GM19099 (cell line): ENCODE measurements around the gene PLA2G6.

ENCODE experiments used
- POLR2A ChIP-seq: IDR thresholded peaks from 3 replicates; pipeline ENCODE4 v1.6.1; 2011; ENCODE audit warnings: low read depth; ENCODE audit not compliant: insufficient read length; ENCODE audit errors: extremely low read depth

The PLA2G6 gene, protein sequence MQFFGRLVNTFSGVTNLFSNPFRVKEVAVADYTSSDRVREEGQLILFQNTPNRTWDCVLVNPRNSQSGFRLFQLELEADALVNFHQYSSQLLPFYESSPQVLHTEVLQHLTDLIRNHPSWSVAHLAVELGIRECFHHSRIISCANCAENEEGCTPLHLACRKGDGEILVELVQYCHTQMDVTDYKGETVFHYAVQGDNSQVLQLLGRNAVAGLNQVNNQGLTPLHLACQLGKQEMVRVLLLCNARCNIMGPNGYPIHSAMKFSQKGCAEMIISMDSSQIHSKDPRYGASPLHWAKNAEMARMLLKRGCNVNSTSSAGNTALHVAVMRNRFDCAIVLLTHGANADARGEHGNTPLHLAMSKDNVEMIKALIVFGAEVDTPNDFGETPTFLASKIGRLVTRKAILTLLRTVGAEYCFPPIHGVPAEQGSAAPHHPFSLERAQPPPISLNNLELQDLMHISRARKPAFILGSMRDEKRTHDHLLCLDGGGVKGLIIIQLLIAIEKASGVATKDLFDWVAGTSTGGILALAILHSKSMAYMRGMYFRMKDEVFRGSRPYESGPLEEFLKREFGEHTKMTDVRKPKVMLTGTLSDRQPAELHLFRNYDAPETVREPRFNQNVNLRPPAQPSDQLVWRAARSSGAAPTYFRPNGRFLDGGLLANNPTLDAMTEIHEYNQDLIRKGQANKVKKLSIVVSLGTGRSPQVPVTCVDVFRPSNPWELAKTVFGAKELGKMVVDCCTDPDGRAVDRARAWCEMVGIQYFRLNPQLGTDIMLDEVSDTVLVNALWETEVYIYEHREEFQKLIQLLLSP

GRCh38 chr22:38181453-38182200 lies at the start of gene PLA2G6:
Gene PLA2G6, minus strand, starts transcription at chr22:38181830. Its CDS starts 12,404 bp downstream, at chr22:38169426.
- no peak for TF ChIP-seq POLR2A

DNA sequence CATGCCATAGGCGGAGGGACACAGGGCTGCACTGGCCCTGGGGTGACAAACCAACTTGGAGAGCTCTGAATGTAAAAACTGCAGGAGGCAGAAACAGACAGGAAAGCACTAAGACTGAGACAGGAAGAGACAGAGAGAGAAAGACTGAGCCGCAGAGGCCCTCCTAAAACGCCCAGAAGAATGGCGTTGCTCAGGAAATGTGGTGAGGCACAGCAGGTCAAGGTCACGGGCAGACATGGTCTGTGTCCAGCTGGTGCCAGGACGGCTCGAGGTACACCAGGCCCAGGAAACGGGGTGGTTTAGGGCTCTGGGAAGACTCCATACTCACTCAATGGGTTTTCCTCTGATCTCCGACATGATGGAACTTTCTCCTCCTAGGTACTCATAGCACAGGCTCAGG lies 49.3 kb upstream of the PLA2G6 start:
- no peak for TF ChIP-seq POLR2A

- no peak for TF ChIP-seq POLR2A
These were observed 48.6 kb upstream of the PLA2G6 start for GRCh38 chr22:38230108-38230825.

DNA sequence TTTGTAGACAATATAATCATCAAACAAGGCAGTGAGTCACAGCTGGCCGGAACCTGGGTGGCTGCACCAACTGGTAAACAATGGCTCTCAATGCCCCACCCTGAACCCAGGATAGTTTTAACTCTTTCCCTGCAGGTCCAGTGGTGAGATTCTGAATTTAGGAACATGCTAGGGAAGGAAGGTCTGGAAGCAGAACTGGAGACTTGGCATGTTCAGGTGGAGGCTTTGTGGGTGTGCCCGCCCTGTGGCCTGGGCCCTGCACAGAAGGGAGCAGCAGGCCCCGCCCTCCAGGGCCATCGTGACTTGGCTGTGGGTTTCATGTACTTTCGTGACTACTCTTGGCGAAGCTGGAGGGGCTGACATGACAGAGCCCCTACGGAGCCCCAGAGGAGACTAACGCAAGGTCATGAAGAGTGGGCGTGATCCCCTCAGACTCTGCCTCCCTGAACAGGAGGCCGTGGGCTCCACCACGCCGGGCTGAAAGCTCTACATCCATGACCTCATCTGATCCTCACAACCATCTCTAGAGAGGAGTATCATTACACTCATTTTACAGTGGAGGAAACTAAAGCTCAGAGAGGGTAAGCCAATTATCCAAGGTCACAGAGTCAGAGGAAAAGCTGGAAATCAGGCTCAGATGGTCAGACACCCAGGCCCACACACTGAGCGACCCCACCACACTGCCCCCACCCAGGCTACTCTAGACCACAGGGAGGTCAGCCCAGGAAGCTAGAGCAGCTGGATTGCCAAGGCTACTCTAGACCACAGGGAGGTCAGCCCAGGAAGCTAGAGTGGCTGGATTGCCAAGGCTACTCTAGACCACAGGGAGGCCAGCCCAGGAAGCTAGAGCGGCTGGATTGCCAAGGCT lies 47.5 kb upstream of the PLA2G6 start:
- TF ChIP-seq POLR2A, result no peak

GRCh38 chr22:38228326-38228872 lies 46.8 kb upstream of the PLA2G6 start:
- TF ChIP-seq POLR2A, result no peak

- TF ChIP-seq POLR2A, result no peak
These were observed 45.4 kb upstream of the PLA2G6 start for GRCh38 chr22:38226853-38227649.

GRCh38 chr22:38223289-38223960 lies 41.8 kb upstream of the PLA2G6 start:
- no peak for TF ChIP-seq POLR2A

DNA sequence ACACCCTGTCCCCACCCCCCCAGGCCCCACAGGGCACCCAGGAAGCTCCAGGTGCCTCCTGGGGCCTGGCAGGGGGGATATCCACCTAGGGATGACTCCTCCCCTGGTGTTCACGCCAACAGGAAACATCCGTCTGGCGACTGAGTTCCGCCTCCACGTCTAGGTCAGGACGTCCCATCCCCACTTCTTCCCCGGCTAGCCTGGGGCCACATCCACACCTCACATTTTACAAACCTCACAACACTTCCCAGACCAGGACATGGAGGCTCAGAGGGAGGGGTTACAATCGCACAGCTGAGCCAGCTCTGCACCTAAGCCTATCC lies 41.1 kb upstream of the PLA2G6 start:
- TF ChIP-seq POLR2A, result no peak

DNA sequence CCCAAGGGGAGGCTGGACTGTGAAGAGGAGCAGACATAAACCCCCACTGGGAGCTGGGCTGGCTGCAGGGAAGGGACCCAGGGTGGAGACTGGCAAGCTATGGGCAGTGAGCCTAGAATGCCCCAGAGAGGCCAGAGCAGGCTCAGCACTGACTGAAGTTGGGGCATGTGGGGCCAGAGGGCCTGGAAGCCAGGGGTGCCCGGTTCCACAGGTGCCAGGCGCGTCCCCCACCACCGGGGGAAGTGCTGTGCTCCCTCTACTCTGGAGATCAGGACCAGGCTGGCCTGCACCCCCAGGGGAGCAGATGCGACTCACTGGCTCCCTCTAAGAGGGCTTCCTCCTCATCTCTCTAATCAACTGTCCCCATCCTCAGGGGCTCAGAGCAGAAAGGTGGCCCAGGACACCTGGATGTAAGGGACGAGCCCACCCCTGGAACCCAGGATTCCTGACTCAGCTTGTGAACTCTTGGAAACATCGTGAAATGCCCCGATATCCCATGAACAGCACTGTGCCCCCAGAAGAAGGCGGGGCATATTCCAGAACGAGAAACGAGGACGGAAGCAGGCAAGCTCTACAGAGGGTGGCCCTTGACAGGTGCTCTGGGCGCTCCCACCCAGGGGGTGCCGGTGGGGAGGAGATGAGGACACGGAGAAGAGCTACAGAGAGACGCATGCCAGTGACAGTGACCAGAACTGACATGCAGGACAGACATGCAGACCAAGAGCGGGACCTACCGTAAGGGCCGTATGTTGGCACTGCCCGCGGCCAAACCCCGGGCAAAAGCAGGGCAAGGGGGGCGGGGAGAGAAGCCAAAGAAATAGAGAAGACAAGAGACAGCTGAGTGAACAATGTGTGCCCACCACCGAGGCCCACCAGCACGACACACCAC lies 40.5 kb upstream of the PLA2G6 start:
- TF ChIP-seq POLR2A, result no peak

DNA sequence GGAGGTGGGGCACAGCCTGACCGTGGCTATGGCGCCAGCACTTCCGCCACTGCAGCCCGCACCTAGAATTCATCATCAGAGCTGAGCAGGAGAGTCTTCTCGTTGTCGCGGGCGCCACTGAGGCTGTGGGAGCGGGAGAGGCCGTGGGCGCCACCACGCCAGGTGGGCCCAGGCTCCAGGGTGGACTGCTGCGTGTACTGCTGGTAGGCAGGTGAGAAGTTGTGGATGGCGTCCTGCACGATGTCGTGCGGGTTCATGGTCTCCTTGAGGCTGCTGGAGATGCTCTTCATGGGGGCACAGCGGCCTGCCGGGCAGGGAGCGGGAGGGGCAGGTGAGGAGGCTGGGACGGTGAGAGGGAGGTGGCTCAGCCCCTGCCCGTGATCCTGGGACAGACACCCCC lies 39.8 kb upstream of the PLA2G6 start:
- TF ChIP-seq POLR2A, result no peak

- TF ChIP-seq POLR2A, result no peak
These were observed 39.2 kb upstream of the PLA2G6 start for GRCh38 chr22:38220653-38221386.
